NT2/D1 (cell line): ENCODE measurements around the gene MAST4.

Source experiments
- YY1 ChIP-seq: IDR thresholded peaks from 2 replicates; pipeline ENCODE4 v1.6.1; 2011; ENCODE audit not compliant: insufficient read length, insufficient read depth
- ZNF274 ChIP-seq: IDR thresholded peaks from 2 replicates; pipeline ENCODE4 v1.6.1; 2011; ENCODE audit warnings: mild to moderate bottlenecking, low read depth, low read length

DNA sequence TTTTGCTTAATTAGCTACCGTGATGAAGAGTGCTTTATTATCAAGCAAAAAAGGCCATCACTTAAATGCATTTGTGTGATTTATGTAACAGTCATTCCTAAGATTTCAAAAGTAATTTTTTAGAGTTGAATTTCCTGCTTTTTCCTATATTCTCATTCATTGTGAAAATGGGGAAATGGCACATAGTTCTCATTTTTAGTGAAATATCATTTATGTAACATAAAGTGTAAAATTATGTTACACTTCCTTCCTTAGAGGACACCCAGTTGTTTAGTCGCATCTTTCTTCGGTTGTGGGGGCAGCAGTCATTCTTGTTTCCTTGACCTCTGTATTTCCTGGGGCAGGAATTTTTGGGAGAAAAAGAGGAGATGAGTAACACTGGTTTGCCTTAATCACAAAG lies 142.8 kb downstream of the MAST4 start:
- TF ChIP-seq ZNF274 (no peak), YY1 (no peak)
